Hepatocyte (in vitro differentiated cells): Measurements from ENCODE around the gene GNAL. TPM values are rescaled to one million over a fixed set of nuclear protein-coding genes. Genes with fewer than 3 reads are reported as not detected.
A peak's percentile ranks its signal among the peaks of the same experiment; 100 is the strongest.
"Not testable (repeated sequence)": the region's sequence is repeated elsewhere in the genome, so short reads cannot be mapped to it uniquely, and the experiment has no call there.

ENCODE experiments used
- DNase-seq: peaks from one replicate; pipeline ENCODE4 v3.0.0-alpha.2; 2016; ENCODE audit warnings: low spot score
- H2AFZ ChIP-seq: fragments of 200-600 bp; sonication (generic); 2 replicates; pipeline ENCODE4 v1.6.0; 2016; ENCODE audit warnings: antibody characterized with exemption, mild to moderate bottlenecking
- H3K27ac ChIP-seq: fragments of 200-600 bp; sonication (generic); 2 replicates; pipeline ENCODE4 v1.5.1; 2016; ENCODE audit warnings: mild to moderate bottlenecking
- H3K27me3 ChIP-seq: fragments of 200-600 bp; sonication (generic); 2 replicates; pipeline ENCODE4 v1.6.1; 2016
- H3K36me3 ChIP-seq: fragments of 200-600 bp; sonication (generic); replicated peaks from 2 replicates; pipeline ENCODE4 v1.5.1; 2016; ENCODE audit warnings: low read depth; ENCODE audit not compliant: insufficient read depth
- H3K4me1 ChIP-seq: fragments of 200-600 bp; sonication (generic); 2 replicates; pipeline ENCODE4 v1.5.1; 2016; ENCODE audit warnings: mild to moderate bottlenecking, moderate library complexity; ENCODE audit not compliant: insufficient read depth
- H3K4me2 ChIP-seq: fragments of 200-600 bp; sonication (generic); 2 replicates; pipeline ENCODE4 v1.6.0; 2016
- H3K4me3 ChIP-seq: fragments of 200-600 bp; sonication (generic); 2 replicates; pipeline ENCODE4 v1.5.1; 2016; ENCODE audit warnings: mild to moderate bottlenecking
- H3K79me2 ChIP-seq: fragments of 200-600 bp; sonication (generic); 2 replicates; pipeline ENCODE4 v1.6.0; 2017; ENCODE audit warnings: mild to moderate bottlenecking
- H3K9me2 ChIP-seq: fragments of 200-600 bp; sonication (generic); replicated peaks from 2 replicates; pipeline ENCODE4 v1.6.0; 2017; ENCODE audit warnings: mild to moderate bottlenecking; ENCODE audit not compliant: insufficient read depth
- H3K9me3 ChIP-seq: fragments of 200-600 bp; sonication (generic); 2 replicates; pipeline ENCODE4 v1.5.1; 2016; ENCODE audit warnings: low read depth, mild to moderate bottlenecking
- H4K20me1 ChIP-seq: fragments of 200-600 bp; sonication (generic); 2 replicates; pipeline ENCODE4 v1.6.0; 2016; ENCODE audit warnings: mild to moderate bottlenecking; ENCODE audit not compliant: insufficient read depth, poor library complexity, severe bottlenecking
- EZH2 ChIP-seq: fragments of 200-600 bp; sonication (generic); IDR thresholded peaks from 2 replicates; pipeline ENCODE4 v1.6.1; 2016; ENCODE audit warnings: antibody characterized with exemption, mild to moderate bottlenecking, borderline replicate concordance
- EZH2phosphoT487 ChIP-seq: fragments of 200-600 bp; sonication (generic); IDR thresholded peaks from one replicate; pipeline ENCODE4 v1.6.1; 2018; ENCODE audit warnings: antibody characterized with exemption, mild to moderate bottlenecking, low read depth, moderate library complexity; ENCODE audit not compliant: unreplicated experiment, severe bottlenecking
- WGBS: methylation state at CpG from one replicate; pipeline ENCODE4 v1.1.6; 2016; ENCODE audit warnings: low lambda C conversion rate; ENCODE audit errors: missing lambda C conversion rate; 5-methylcytosine and 5-hydroxymethylcytosine counted together
- polyA plus RNA-seq: library from polyadenylated mRNA; unstranded; fragments of >200 nt; fragmentation: Nextera tagmentation; extraction: Ambion mirVana; gene quantifications from 2 replicates; pipeline ENCODE4 v1.2.1, GENCODE V29; 2016
- total RNA-seq: library from RNA; depleted of rRNA; stranded (reverse); fragments of >200 nt; gene quantifications from 2 replicates; pipeline ENCODE4 v1.2.3, GENCODE V29; 2014
- TF ChIP-seq, protein P1 (sequence below): fragments of 200-600 bp; sonication (generic); IDR thresholded peaks from 2 replicates; pipeline ENCODE4 v1.5.1; 2016; ENCODE audit warnings: antibody characterized with exemption, mild to moderate bottlenecking; ENCODE audit not compliant: poor library complexity

The GNAL gene
- total and polyA plus RNA-seq, 2 experiments from 2014 or later, result 4.4 to 5.2 TPM

DNA sequence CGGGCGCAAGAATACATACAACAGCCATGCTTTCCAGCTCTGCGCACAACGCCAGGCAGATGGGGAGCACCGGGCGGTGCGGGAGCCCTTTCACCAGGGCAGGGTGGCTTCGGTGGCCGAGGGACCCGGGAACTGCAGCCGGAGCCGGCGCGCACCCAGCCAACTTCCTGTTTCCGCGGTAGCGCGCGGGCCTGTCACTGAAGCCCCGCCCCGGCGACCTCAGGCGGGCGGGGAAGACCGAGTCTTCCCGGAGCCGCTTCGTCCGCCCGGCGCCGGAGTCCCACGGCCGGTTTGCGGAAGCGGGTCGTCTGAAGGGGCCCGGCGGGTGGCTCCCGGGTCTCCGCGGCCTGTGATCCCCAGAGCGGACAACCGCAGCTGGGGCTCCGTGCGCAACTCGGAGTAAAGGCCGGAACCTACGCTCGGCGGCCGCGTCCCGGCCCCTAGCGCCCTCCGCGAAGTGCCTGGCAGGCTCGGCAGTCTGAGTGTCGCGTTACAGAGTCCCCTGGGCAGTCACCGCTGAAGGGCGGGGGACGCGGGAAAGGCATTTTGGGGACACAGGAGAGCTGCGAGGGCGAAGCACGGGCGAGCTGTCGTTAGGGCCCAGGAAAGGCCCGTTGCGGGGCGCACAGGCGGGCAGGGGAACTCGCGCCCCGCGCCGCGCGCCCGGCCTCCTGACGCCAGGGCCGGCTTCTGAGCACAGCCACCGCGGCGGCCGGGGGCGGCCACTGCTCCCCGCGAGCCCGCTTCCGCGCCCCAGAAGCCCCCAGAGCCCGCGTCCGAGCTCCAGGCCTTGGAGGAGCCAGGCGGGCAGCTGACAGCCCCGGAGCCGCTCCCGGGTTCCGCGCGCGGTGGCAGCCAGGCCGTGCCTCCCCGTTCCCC is 219.4 kb downstream of the GNAL start, which contains the start of gene MPPE1:
Gene MPPE1, minus strand, starts transcription at position 136 of the 879 bp plus-strand sequence. CDS start 11,053 bp downstream, outside the sequence.
- Histone ChIP-seq H3K79me2 (peaks cover 16% of the 10 kb centered on the region), H3K27me3 (no peaks in the 10 kb centered on the region), H2AFZ (peak within 1 kb of the TSS; percentile 93), H3K9me3 (no peaks in the 10 kb centered on the region), H3K4me2 (peak within 1 kb of the TSS; percentile 91), H4K20me1 (no peaks in the 10 kb centered on the region), H3K36me3 (no peaks in the 10 kb centered on the region), H3K9me2 (no peaks in the 10 kb centered on the region), H3K27ac (peak within 1 kb of the TSS; percentile 100), H3K4me1 (peaks cover 22% of the 10 kb centered on the region), H3K4me3 (peak within 1 kb of the TSS; percentile 71)
- WGBS, result 1% methylated on average over 92 of the region's 106 CpGs
- DNase-seq, result peak; percentile 95
- no peak for TF ChIP-seq EZH2phosphoT487
- TF ChIP-seq, protein P1, sequence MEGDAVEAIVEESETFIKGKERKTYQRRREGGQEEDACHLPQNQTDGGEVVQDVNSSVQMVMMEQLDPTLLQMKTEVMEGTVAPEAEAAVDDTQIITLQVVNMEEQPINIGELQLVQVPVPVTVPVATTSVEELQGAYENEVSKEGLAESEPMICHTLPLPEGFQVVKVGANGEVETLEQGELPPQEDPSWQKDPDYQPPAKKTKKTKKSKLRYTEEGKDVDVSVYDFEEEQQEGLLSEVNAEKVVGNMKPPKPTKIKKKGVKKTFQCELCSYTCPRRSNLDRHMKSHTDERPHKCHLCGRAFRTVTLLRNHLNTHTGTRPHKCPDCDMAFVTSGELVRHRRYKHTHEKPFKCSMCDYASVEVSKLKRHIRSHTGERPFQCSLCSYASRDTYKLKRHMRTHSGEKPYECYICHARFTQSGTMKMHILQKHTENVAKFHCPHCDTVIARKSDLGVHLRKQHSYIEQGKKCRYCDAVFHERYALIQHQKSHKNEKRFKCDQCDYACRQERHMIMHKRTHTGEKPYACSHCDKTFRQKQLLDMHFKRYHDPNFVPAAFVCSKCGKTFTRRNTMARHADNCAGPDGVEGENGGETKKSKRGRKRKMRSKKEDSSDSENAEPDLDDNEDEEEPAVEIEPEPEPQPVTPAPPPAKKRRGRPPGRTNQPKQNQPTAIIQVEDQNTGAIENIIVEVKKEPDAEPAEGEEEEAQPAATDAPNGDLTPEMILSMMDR, result no peak
- no peak for TF ChIP-seq EZH2

DNA sequence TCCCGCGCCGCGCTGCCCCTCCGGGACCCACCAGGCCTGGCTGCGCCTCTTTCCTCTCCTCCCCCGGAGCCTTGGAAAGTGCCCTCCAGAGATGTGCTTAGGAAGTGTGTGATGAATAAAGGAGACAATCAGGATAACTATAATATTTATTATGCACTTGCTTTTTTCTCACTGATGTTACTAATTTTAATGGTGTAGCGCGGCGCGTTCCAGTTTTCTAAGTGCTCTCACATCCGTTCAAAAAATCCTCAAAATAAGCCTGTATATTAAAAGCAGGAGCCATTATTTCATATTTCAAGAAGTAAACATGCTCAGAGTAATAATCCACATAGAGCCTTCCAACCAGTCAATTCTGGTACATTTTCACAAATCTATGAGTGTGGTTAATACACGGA is 220.0 kb downstream of the GNAL start:
- Histone ChIP-seq H3K4me2 (peak overlapping the region; percentile 91), H3K79me2 (peaks cover 16% of the 10 kb centered on the region), H3K36me3 (no peaks in the 10 kb centered on the region), H3K27me3 (no peaks in the 10 kb centered on the region), H3K9me3 (no peaks in the 10 kb centered on the region), H3K9me2 (no peaks in the 10 kb centered on the region), H3K4me1 (peaks cover 22% of the 10 kb centered on the region), H2AFZ (peak overlapping the region; percentile 80), H3K27ac (peak overlapping the region; percentile 100), H4K20me1 (no peaks in the 10 kb centered on the region), H3K4me3 (peak overlapping the region; percentile 71)
- no peak for TF ChIP-seq EZH2phosphoT487
- no peak for TF ChIP-seq EZH2
- TF ChIP-seq, protein P1, result no peak
- whole genome bisulfite sequencing, result 31% methylated on average over 13 of the region's 13 CpGs
- no peak for DNase-seq

DNA sequence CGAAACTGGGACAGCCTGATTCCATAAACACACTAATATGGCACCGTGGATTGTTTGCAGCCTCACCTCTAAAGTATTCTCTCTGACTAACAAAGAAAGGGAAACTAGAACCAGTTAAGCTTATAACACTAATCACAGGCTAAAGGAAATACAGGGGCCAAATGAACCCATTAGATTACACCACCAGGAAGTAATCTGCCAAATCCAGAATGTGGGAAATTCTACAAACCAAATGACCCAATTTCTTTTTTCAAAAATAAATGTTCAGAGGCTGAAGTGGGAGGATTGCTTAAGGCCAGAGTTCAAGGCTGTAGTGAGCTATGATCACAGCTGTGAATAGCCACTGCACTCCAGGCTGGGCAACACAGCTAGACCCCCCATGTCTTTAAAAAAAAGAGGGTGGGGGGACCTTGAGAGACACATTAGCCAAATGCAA is 220.5 kb downstream of the GNAL start:
- Histone ChIP-seq H3K4me2 (peak overlapping the region; percentile 91), H3K27me3 (no peaks in the 10 kb centered on the region), H3K36me3 (no peaks in the 10 kb centered on the region), H3K79me2 (peaks cover 16% of the 10 kb centered on the region), H3K9me3 (no peaks in the 10 kb centered on the region), H3K4me1 (peaks cover 22% of the 10 kb centered on the region), H3K4me3 (no peak overlapping the region), H3K27ac (peak overlapping the region; percentile 100), H2AFZ (peak overlapping the region; percentile 80), H3K9me2 (no peaks in the 10 kb centered on the region), H4K20me1 (no peaks in the 10 kb centered on the region)
- WGBS, result 71% methylated on average over 2 of the region's 2 CpGs
- peak; percentile 37 for DNase-seq
- TF ChIP-seq EZH2 (no peak), EZH2phosphoT487 (no peak)
- TF ChIP-seq, protein P1, result no peak

DNA sequence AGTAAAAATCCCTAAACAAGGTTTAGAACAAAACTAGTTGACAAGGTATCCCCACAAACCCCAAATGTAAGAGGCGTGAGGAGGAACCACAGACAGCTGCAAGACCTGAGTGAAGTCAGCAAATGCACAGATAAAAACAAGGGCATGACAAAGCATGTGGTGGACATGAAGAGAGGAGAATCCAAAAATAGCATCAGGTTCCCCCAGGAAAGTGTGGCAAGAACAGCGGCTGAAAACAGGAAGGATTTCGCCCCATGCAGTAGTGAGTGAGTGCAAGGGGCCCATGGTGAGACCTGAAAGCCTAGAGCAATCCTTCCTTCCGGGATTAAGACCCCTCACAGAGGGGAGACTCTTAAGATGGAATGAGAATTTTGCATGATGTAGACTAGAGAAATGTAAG is 227.8 kb downstream of the GNAL start:
- H3K9me2 ChIP-seq, H3K4me3 ChIP-seq, H3K27me3 ChIP-seq, H3K9me3 ChIP-seq, H3K27ac ChIP-seq, H3K36me3 ChIP-seq, H3K79me2 ChIP-seq, H4K20me1 ChIP-seq, H3K4me1 ChIP-seq, DNase-seq, H2AFZ ChIP-seq, H3K4me2 ChIP-seq: not testable (repeated sequence)
- 79% methylated on average over 4 of the region's 4 CpGs for WGBS

DNA sequence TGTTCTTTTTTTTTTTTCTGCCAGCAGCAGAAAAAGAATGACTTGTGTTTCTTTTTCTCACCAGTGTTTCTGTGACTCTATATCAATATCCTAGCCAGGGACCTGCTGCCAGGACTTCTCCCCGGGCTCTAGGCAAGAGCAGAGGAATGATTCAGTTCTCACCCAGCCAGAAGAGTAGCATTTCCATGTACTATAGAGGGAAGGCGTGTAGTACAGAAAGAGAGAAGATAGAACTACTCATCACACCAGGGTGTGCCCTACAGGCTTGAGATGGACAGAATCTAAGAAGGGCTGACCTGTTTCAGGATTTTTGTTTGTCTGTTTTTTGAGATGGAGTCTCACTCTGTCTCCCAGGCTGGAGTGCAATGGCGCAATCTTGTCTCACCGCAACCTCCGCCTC is 230.5 kb downstream of the GNAL start:
- not testable (repeated sequence) for H2AFZ ChIP-seq, H4K20me1 ChIP-seq, H3K4me2 ChIP-seq, H3K27ac ChIP-seq, H3K4me1 ChIP-seq, H3K9me2 ChIP-seq, H3K27me3 ChIP-seq, H3K9me3 ChIP-seq, H3K36me3 ChIP-seq, H3K4me3 ChIP-seq, DNase-seq, H3K79me2 ChIP-seq
- WGBS, result 98% methylated on average over 5 of the region's 5 CpGs
